Neural cell (in vitro differentiated cells): ENCODE data around the gene UBN1. TPM values are rescaled to one million over a fixed set of nuclear protein-coding genes. Genes with fewer than 3 reads are reported as not detected.

Experiments
- H2AFZ ChIP-seq: fragments of 200-600, 300-800 bp; sonication (generic), shearing (Covaris generic); 2 replicates; pipeline ENCODE4 v1.6.0; 2014; ENCODE audit warnings: low read depth, mild to moderate bottlenecking, antibody characterized with exemption, low read length, moderate library complexity
- H3F3A ChIP-seq: fragments of 200-600 bp; shearing (Covaris generic); 2 replicates; pipeline ENCODE4 v1.6.1; 2016; ENCODE audit warnings: mild to moderate bottlenecking, moderate library complexity, mixed read lengths, antibody characterized with exemption, low read length; ENCODE audit not compliant: insufficient read depth, poor library complexity, severe bottlenecking
- H3K27ac ChIP-seq: fragments of 200-600, 300-800 bp; sonication (generic), shearing (Covaris generic); 2 replicates; pipeline ENCODE4 v1.5.1; 2014; ENCODE audit warnings: mild to moderate bottlenecking, low read length, moderate library complexity
- H3K27me3 ChIP-seq: fragments of 300-800, 200-600 bp; sonication (generic), shearing (Covaris generic); 2 replicates; pipeline ENCODE4 v1.6.0; 2014; ENCODE audit warnings: mild to moderate bottlenecking, low read depth, low read length, moderate library complexity; ENCODE audit not compliant: insufficient read depth
- H3K36me3 ChIP-seq: fragments of 300-800, 200-600 bp; sonication (generic), shearing (Covaris generic); 2 replicates; pipeline ENCODE4 v1.5.1; 2014; ENCODE audit warnings: mild to moderate bottlenecking, antibody characterized with exemption, low read length, moderate library complexity; ENCODE audit not compliant: insufficient read depth
- H3K4me2 ChIP-seq: fragments of 300-800, 200-600 bp; sonication (generic), shearing (Covaris generic); 2 replicates; pipeline ENCODE4 v1.6.0; 2014; ENCODE audit warnings: mild to moderate bottlenecking, low read length
- H3K4me3 ChIP-seq: fragments of 300-800, 200-600 bp; sonication (generic), shearing (Covaris generic); 2 replicates; pipeline ENCODE4 v1.5.1; 2014; ENCODE audit warnings: mild to moderate bottlenecking, low read length, moderate library complexity
- H3K79me2 ChIP-seq: fragments of 200-600 bp; shearing (Covaris generic); replicated peaks from 2 replicates; pipeline ENCODE4 v1.6.0; 2014; ENCODE audit warnings: mild to moderate bottlenecking, low read length, moderate library complexity; ENCODE audit not compliant: insufficient read depth
- H3K9ac ChIP-seq: fragments of 300-800, 200-600 bp; sonication (generic), shearing (Covaris generic); 2 replicates; pipeline ENCODE4 v1.6.1; 2016; ENCODE audit warnings: mild to moderate bottlenecking, low read length, mixed read lengths
- H3K9me2 ChIP-seq: fragments of 200-600 bp; shearing (Covaris generic); 2 replicates; pipeline ENCODE4 v1.6.1; 2016; ENCODE audit warnings: mild to moderate bottlenecking, low read length, mixed read lengths; ENCODE audit not compliant: insufficient read depth
- H3K9me3 ChIP-seq: fragments of 200-600, 300-800 bp; sonication (generic), shearing (Covaris generic); 2 replicates; pipeline ENCODE4 v1.6.1; 2016; ENCODE audit warnings: mild to moderate bottlenecking, mixed run types, low read length, moderate library complexity, mixed read lengths
- H4K20me1 ChIP-seq: fragments of 200-600 bp; shearing (Covaris generic); 2 replicates; pipeline ENCODE4 v1.6.1; 2016; ENCODE audit warnings: mild to moderate bottlenecking, mixed run types; ENCODE audit not compliant: insufficient read depth
- CTCF ChIP-seq: fragments of 450-650 bp; IDR thresholded peaks from 2 replicates; pipeline ENCODE4 v1.5.1; 2014; ENCODE audit warnings: antibody characterized with exemption, mild to moderate bottlenecking, moderate library complexity; ENCODE audit not compliant: poor library complexity, severe bottlenecking
- EP300 ChIP-seq: fragments of 450-650 bp; conservative IDR thresholded peaks from 2 replicates; pipeline ENCODE4 v1.6.1; 2014; ENCODE audit warnings: antibody characterized with exemption, mild to moderate bottlenecking, moderate library complexity; ENCODE audit not compliant: poor library complexity, severe bottlenecking
- EZH2 ChIP-seq: fragments of 200-600, 300-800 bp; shearing (Covaris generic), sonication (generic); IDR thresholded peaks from 2 replicates; pipeline ENCODE4 v1.6.1; 2014; ENCODE audit warnings: antibody characterized with exemption, low read length, borderline replicate concordance, mild to moderate bottlenecking; ENCODE audit not compliant: insufficient read depth, poor library complexity, severe bottlenecking
- MXI1 ChIP-seq: fragments of 450-650 bp; conservative IDR thresholded peaks from 2 replicates; pipeline ENCODE4 v1.6.1; 2014; ENCODE audit warnings: antibody characterized with exemption, mild to moderate bottlenecking; ENCODE audit not compliant: poor library complexity, severe bottlenecking
- POLR2AphosphoS5 ChIP-seq: IDR thresholded peaks from 2 replicates; pipeline ENCODE4 v1.6.1; 2012
- RAD21 ChIP-seq: fragments of 450-650 bp; conservative IDR thresholded peaks from 2 replicates; pipeline ENCODE4 v1.6.1; 2014; ENCODE audit warnings: antibody characterized with exemption, mild to moderate bottlenecking, moderate library complexity
- REST ChIP-seq: IDR thresholded peaks from 2 replicates; pipeline ENCODE4 v1.6.1; 2012; ENCODE audit warnings: borderline replicate concordance
- SMC3 ChIP-seq: fragments of 450-650 bp; conservative IDR thresholded peaks from 2 replicates; pipeline ENCODE4 v1.6.1; 2014; ENCODE audit warnings: antibody characterized with exemption, mild to moderate bottlenecking, moderate library complexity; ENCODE audit not compliant: poor library complexity
- TAF1 ChIP-seq: IDR thresholded peaks from 2 replicates; pipeline ENCODE4 v1.6.1; 2012; ENCODE audit warnings: low read depth
- polyA plus RNA-seq: library from polyadenylated mRNA; depleted of rRNA; stranded (reverse); fragments of >200 nt; gene quantifications from 2 replicates; pipeline ENCODE4 v1.2.3, GENCODE V29; 2014

UBN1 gene
- polyA plus RNA-seq, 1 donor from 2014 or later, result 17.1 TPM

- no peak for TF ChIP-seq EP300
- TF ChIP-seq EZH2, result no peak
- Histone ChIP-seq H3K9me2 (no peaks in the 10 kb centered on the region), H3F3A (no peaks in the 10 kb centered on the region), H4K20me1 (no peaks in the 10 kb centered on the region), H3K9ac (no peak overlapping the region), H3K79me2 (no peaks in the 10 kb centered on the region), H3K4me3 (no peak overlapping the region), H3K27me3 (no peaks in the 10 kb centered on the region), H3K4me2 (no peak overlapping the region), H2AFZ (no peak overlapping the region), H3K36me3 (peaks cover 5% of the 10 kb centered on the region), H3K27ac (no peak overlapping the region), H3K9me3 (no peaks in the 10 kb centered on the region)
These were observed 35.5 kb upstream of the UBN1 start for GRCh38 chr16:4811773-4812172.

GRCh38 chr16:4813251-4814003 lies 33.9 kb upstream of the UBN1 start:
- Histone ChIP-seq H3K27me3 (no peaks in the 10 kb centered on the region), H3K27ac (no peak overlapping the region), H3K36me3 (peaks cover 5% of the 10 kb centered on the region), H3K4me2 (no peak overlapping the region), H3K9me2 (no peaks in the 10 kb centered on the region), H3F3A (no peaks in the 10 kb centered on the region), H3K9ac (no peak overlapping the region), H3K9me3 (no peaks in the 10 kb centered on the region), H3K79me2 (no peaks in the 10 kb centered on the region), H2AFZ (no peak overlapping the region), H4K20me1 (no peaks in the 10 kb centered on the region), H3K4me3 (no peak overlapping the region)
- TF ChIP-seq SMC3 (no peak), TAF1 (no peak), REST (no peak), MXI1 (no peak), EP300 (no peak), POLR2AphosphoS5 (no peak), CTCF (no peak), RAD21 (no peak), EZH2 (no peak)
